ENCODE results near the gene SCT.

The SCT gene

DNA sequence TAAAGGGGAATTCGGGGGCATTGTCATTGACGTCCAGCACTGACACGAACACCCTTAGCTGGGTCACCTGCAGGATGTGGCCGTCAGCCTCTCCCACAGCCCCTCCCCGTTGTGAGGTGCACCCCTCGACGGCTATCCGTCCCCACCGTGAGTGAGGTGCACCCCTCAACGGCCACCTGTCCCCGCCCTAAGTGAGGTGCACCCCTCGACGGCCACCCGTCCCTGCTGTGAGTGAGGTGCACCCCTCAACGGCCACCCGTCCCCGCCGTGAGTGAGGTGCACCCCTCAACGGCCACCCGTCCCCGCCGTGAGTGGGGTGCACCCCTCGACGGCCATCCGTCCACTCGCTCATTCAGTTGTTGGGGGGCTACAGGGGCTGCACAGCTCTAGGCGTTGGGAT, 5.1 kb downstream of the SCT start:
- DNase-seq: no peak

DNA sequence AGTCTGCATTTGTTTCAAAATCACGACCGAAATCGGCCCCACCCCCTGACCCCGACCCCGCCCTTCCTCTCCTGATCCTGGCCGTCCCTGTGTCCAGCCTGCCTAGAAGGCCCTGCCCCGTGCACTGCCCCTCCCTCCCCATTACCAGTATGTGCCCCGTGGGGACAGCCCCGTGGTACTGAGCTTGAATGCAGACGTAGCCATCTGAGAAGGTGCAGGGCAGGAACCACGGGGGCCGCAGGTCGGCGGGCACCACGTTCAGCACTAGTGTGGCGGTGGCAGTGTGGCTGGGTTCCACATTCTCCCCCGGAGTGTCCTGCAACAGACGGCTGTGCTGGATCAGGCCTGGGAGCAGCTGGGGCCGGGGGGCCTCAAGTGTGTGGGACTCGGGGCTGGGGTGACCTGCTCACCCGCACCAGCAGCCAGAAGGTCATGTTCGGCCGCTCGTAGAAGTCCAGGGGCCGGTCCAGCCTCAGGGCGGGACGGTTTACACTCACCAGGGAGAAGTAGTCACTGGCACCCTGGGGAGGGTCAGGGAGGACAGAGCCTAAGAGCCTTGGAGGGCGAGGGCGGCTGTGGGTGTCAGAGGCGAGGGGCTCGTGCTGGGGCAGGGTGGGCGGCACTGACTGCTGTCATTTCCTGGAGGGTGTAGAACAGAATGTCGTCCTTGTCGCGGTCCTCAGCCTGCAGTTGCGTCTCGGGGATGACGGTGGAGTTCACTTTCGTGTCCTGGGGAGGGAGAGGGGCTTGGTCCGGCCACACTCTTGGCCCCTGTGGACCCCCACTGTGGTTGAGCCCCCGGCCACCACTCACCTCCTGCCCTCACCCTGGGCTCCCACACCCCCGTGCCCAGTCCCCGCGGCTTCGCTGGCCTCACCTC, 5.8 kb downstream of the SCT start:
- no peak for DNase-seq

DNA sequence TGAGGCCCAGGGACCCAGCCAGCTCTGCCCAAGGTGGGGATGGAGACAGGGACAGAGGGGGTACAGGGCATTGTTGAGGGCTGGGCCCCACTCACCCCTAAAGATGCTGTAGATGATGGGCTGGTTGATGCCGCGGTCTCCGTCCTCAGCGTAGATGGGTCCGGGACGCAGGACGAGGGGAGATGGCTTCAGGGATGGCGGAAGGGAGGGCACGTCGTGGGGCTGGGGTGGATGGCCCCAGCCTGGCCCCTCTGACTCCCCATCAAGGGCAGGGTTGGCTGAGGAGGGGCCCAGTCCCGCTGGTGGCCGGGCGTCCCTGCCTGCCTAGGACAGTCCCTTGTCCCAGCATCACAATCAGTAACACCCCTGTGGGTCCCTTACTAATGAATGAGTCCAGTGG, 6.8 kb downstream of the SCT start:
- DNase-seq: no peak

DNA sequence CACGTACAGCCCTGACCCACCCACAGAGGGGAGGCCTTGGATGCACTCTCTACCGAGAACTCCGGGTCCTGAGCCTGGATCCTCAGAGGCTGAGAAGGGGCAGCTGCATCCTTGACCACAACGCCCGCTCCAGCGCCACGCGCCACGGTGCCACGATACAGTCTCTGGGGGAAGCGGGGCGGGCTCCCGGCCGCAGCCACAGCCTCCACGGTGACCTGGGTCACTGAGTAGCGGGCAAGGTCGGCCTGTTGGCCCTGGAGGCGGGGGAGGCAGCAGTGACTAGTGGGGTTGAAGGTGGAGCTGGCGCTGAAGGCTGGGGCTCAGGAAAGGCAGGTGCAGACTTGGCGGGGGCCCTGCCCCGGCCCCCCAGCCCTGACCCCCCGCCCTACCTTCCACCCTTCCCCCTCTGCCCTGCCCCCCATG, 7.3 kb downstream of the SCT start:
- no peak for DNase-seq

DNA sequence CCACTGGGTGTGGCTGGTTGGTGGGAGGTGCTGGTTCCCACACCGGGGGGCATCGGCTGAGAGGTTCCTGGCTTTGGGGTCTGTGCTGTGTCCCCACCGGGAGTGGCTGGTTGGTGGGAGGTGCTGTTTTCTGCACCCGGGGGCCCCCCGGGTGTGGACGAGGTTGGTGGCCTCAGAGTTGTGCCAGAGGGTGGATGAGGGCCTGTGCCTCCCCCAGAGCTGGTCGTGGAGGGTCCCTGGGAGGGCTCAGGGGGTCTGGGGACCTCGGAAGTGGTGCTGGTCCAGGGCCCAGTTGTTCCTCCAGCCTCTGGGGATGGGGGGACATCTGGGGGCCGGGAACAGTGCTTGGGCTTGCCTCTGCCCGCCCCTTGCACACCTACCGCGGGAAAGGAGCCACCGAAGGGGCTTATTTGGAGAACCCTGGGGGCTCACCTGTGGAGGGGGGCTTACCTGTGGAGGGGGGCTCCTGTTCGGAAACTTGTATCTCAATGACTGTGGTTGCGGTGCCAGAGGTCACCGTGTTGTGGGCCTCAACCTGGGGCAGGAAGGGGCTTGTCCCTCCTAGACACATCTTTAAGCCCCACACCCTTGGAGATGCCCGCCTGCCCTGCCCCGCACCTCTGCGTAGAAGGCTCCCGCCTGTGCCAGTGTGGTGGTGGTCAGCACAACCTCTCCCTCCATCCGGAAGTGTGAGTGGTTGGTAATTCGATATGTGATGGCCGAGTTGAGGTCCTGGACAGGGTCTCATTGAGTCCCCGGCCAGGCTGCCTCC, 7.9 kb downstream of the SCT start:
- DNase-seq: no peak

DNA sequence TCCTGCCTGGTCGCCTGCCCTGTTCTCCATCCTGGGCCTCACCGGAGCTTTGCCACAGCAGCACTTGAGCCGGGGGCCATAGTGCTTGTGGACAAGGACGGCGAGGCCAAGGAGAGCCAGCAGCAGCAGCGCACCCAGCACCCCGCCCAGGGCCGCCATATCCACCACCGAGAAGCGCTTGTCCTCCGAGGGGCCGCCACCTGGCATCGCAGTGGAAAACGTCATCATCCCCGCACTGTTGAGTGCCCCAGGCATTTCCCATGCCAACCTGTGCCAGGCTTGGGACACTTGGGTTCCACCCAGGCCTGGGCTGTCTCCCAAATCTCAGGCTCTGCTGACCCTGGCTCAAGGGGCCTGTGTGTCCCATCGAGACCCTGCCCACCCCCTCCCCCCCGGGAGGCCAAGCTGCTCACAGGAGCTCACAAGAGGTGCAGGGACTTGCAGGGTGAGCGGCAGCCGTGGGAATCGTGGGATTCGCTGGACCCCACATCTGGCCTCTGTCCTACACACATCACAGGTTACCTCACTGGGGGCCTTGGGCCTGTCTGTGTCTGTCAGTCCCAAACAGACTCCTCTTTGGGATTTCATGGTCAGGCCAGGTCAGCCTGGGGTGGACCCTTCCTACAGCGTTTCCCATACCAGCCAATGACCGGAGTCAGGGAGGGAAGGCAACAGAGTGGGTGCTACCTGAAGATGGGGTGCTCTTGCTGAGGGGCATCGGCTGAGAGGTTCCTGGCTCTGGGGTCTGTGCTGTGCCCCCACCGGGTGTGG, 8.9 kb downstream of the SCT start:
- DNase-seq: no peak

DNA sequence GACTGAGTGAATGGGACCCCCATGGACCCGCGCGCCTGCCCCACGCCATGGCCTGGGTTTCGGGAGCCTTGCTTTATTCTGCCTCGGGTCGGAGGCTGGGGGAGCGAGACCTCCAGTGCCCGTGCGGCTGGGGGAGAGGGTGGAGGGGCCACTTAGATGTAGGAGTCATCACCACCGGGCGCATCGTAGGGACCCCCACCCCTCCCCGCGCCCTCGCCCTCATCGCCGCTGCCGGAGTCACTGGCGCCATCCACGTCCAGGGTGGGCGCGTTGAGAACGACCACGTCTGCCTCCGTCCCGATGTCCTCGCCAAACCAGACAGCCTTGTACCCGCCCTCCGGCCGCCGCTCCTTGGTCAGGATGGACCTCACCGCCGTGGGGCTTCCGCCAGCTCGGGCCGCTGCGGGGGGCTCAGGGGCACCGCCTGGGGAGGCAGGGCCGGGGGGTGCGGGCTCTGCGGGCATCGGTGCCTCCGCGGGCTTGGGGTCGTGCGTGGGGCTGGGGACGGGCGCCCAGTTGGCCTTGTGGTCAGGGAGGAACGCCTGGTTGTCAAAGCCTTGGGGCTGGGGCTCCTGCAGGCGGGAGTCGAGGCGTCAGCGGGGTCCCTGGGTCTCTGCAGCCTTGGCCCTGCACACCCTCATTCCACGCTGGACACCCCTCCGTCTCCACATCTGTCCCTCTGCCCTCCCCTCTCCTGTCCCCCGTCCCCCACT, 9.6 kb downstream of the SCT start:
- no peak for DNase-seq

DNA sequence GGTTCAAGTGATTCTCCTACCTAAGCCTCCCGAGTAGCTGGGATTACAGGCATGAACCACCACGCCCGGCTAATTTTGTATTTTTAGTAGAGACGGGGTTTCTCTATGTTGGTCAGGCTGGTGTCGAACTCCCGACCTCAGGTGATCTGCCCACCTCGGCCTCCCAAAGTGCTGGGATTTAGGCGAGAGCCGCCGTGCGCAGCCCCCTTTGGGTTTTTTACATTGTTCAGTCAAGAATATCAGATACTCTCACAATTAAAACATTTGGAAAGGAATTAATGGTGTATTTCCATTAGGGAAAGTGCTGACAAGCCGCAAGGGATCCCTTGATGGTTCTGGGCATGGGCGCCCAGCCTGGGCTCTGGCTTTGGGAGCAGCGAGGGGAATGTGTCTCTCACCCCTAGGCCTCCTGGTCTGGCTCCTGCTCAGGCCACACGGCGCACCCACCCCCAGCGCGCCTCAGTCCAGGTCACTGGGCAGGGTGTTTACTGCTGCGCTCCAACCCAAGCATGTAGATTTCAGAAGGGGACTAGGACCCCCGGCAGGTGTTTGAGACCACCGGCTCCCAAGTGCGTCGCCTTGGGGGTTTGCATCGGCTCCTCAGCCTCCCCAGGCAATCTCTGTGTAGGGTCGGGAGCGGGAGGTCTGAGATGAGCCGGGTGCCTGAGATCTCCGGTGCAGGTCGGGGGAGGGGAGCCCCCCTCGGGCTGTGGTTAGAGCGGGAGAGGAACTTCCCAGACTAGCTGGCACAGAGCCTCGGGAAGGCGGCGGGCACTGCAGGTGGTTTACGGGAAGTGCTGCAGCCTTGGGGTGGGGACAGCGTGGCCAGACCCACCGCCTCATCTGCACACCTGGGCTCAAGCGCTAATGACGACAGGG, 10.4 kb downstream of the SCT start:
- no peak for DNase-seq

DNA sequence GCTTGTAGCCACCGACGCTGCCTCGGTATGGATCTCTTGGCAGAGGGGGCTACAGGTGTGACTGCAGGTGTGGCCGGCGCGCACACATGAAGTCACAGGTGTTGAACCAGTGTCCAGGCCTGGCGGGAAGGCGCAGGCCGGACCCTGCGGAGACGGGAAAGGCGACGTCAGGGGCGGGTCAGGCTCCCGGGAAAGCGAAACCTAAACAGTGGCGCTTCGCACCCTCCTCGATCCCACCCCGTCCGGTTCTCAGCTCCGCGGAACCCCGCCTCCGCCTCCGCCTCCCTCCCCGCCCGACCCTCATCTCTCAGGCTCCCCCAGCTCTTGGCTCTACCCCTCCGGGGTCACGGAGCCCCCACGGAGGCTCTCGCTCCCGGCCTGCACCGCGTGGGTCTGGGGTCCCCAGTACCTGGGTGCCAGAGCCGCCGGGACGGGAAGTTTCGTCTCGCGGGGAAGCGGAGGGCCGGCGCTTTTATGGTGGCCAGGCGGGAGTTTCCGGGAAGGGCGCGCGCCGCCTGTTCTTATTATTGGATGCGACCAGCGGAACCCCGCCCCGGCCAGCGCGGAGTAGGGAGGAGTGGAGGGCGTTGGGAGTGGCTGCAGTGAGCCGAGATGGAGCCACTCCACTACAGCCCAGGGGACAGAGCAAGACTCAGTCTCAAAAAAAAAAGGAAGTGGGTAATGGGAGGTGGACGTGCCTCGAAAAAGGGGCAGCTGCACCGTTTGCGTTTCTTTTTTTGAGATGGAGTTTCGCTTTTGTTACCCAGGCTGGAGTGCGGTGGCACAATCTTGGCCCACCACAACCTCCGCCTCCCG, 11.3 kb downstream of the SCT start, which contains the start of gene IRF7:
IRF7 (minus strand) TSS at position 447 of the 816 bp plus-strand sequence. CDS start 586 bp downstream, outside the sequence.
- peak; percentile 78 to 81 for DNase-seq

DNA sequence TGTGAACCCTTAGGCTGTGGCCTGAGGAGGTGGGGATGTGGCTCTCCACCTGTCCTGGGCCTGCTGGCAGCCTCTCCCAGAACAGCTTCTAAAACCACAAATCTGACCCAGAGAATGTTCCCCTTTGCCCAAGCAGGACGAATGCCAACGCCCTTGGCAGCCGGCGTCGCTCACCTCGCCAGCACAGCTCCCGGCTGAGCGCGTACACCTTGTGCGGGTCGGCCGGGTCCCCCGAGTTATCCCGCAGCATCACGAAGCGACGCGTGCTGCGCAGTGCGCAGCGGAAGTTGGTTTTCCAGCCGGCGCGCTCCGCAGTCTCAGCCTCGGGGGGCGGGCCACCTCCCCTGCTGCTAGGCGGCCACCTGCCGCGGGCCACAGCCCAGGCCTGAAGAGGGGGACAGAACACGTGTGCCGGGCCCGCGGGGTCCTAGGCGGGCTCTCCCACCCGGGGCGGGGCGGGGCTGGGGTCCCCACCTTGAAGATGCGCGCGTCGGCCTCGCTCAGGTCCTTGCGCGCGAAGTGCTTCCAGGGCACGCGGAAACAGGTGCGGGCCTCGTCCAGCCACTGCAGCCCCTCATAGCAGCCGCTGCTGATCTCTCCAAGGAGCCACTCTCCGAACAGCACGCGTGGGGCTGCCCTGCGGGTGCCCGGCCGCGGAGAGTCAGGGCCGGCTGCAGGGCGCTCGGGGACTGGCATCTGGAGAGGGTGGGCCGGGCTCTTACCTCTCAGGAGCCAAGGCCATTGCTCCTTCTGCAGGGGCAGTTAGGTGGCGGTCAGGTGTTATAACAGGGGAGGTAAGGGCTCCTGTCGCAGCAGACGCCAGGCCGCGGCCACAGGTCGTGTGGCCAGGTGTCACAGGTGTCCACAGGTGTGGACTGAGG, 12.1 kb downstream of the SCT start:
- no peak for DNase-seq

DNA sequence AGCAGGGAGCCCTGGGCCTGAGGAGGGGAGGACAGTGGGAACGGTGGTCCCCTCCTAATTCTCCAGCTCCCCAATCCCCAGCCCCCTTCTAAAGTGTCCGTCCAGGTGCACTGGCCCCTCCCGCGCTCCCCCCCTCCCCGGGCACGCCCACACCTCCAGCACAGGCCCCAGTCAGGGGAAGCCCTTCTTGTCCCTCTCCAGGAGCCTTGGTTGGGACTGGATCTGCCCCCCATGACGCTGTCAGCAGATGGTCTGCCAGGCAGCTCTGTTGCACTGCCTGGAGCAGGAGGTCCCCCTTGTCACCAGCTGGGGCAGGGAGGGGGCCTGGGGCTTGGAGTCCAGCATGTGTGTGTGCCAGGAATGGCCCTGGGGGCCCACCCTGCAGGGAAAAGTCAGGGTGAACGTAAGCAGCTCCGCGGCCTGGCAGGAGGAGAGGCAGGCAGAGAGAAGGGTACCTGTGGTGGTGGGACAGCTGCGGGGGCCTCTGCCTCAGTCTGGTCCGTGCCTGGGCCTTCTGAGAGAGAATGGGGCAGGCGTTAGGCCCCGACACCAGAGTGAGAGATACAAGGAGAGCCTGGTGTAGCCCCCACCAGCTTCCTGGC, 12.9 kb downstream of the SCT start:
- no peak for DNase-seq

DNA sequence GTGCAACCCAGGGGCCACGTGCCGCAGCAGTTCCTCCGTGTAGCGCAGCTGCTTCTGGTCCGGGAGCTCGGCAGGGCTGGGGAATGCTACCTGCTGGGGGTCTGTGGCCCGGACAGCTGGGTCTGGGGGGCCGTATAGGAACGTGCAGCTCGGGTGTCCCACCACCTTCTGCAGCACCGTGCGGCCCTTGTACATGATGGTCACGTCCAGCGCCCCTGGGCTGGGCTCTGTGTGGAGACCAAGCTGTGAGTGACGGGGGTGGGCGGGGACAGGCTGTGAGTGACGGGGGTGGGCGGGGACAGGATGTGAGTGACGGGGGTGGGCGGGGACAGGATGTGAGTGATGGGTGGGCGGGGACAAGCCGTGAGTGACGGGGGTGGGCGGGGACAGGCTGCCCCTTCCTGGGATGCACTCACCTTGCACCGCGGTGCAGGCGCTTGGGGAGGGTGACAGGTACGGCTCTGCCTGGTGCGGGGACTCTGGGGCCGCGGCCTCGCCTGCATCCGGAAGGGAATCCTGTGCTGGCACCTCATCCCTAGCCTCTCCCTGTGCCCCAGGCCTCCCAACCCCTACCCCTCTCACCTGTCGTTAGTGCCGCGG, 13.5 kb downstream of the SCT start:
- DNase-seq: peak; percentile 70 to 80

DNA sequence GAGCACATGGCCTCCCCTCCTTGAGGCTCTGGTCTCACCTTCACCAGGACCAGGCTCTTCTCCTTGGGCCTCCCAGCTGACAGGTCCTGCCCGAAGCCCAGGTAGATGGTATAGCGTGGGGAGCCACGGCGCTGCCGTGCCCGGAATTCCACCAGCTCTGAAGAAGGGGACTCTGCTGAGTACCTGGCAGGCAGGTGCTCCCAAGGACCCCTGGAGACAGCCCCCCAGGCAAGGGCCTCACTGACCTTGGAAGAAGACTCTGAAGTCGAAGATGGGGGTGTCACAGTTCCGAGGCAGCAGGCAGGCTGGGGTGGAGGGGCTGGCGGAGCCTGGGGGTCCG, 14.1 kb downstream of the SCT start:
- DNase-seq: no peak

DNA sequence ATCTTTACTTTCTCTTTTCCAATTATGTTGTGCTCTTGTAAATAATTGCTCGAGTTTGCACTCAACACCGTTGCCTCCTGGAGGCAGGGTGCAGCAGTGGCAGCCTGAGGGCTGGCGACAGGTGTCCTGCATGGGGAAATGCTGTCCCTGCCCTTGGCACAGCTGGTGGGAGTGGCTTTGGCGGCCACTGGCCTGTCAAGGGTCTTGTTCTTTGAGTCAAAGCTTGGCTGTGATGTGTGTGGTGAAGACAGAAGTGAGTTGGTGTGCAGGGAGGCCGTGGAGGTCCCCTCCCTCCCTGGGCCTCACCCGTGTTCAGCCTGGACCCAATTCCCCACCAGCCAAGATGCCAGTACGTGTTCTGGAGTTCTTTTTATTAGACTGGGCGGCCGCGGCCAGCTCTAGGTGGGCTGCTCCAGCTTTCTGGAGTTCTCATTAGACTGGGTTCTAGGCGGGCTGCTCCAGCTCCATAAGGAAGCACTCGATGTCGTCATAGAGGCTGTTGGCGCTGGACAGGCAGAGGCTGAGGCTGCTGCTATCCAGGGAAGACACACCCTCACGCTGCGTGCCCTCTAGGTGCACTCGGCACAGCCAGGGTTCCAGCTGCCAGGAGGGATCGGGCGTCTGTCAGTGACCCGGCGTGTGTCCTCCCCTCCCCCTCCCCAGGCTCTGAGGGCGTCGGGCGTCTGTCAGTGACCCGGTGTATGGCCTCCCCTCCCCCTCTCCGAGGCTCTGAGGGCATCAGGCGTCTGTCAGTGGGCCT, 14.6 kb downstream of the SCT start:
- no peak for DNase-seq

DNA sequence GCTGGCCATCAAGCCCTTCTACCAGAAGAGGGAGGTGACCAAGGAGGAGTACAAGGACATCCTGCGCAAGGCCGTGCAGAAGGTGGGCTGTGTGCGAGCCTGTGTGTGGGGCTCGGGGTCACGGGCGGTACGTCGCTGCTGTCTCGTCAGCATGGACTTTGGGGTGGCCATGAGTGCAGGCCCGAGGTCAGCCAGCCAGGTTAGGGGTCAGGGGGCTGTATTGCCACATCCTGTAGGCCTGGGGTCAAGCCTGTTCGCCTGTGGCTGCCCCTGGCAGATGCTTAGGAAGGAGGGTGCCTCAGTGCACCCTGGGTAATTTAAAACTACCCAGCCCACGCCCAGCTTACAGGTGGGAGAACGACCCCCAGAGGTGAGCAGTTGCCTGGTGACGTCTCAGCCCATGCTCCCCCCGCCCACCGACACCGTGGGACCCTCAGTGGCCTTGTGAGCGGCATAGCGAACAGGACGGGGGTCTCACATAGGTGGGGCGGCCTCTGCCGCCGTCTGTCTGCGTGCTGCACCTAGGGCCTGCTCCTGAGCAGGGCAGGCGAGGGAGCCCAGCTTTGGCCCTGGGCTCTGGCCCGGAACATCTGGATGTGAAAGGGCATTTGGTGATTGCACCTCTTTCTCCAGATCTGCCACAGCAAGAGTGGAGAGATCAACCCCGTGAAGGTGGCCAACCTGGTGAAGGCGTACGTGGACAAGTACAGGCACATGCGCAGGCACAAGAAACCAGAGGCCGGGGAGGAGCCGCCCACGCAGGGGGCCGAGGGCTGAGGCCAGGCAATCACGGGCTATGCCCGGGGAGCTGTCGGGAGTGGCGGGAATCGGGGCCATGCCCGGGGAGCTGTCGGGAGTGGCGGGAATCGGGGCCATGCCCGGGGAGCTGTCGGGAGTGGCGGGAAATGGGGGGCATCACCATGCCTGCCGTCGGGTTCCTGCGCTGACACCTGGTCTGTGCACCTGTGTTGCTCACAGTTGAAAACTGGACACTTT, 15.7 kb downstream of the SCT start:
- no peak for DNase-seq

DNA sequence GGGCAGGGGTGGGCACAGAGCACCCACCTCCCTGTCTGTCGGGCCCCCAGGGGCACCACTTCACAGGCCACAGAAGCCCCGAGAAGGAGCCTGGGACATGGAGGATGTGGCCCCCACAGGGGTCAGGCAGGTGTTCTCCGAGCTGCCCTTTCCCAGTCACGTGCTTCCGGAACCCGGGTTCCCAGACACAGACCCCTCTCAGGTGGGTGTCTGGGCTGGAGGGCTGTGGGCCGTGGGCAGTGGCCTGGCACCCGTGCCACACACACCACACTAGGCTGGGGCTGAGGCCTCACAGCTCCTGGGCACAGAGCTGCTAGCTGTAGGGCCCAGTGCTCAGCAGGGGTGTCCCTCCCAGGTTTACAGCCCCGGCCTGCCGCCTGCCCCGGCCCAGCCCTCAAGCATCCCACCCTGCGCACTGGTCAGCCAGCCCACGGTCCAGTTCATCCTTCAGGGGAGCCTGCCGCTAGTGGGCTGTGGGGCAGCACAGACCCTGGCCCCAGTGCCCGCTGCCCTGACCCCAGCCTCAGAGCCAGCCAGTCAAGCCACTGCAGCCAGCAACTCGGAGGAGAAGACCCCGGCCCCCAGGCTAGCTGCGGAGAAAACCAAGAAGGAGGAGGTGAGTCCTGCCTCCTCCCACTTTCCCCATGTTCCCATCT, 16.7 kb downstream of the SCT start:
- no peak for DNase-seq
